HG03066 (cell line): Measurements from ENCODE around the gene CCDC9B.
A peak's percentile ranks its signal among the peaks of the same experiment; 100 is the strongest.

Experiments
- ATAC-seq: cut with Tn5 transposase; IDR thresholded peaks from one replicate; pipeline ENCODE4 v1.9.1; 2021; ENCODE audit warnings: low read depth; ENCODE audit not compliant: unreplicated experiment

Gene CCDC9B

GRCh38 chr15:40365624-40366456 lies 25.1 kb upstream of the CCDC9B start:
- ATAC-seq: no peak

GRCh38 chr15:40365016-40365415 lies 24.3 kb upstream of the CCDC9B start:
- ATAC-seq: no peak

- ATAC-seq: no peak
Observed at GRCh38 chr15:40364251-40364650, 23.5 kb upstream of the CCDC9B start.

- no peak for ATAC-seq
Observed at GRCh38 chr15:40363611-40364010, 22.9 kb upstream of the CCDC9B start.

- no peak for ATAC-seq
Observed at GRCh38 chr15:40361640-40362039, 20.9 kb upstream of the CCDC9B start.

GRCh38 chr15:40360015-40360414 lies 19.3 kb upstream of the CCDC9B start:
- ATAC-seq: no peak

- peak; percentile 6 for ATAC-seq
Observed at GRCh38 chr15:40358471-40359353, 18.0 kb upstream of the CCDC9B start.

GRCh38 chr15:40357723-40358470 lies 17.2 kb upstream of the CCDC9B start, which contains the start of gene DISP2:
Gene DISP2 (plus strand): TSS chr15:40358219. CDS start chr15:40358322, 103 bp downstream.
- ATAC-seq: peak; percentile 69

- no peak for ATAC-seq
Observed at GRCh38 chr15:40357246-40357645, 16.5 kb upstream of the CCDC9B start.

GRCh38 chr15:40355976-40356585 lies 15.3 kb upstream of the CCDC9B start:
- ATAC-seq: no peak

- no peak for ATAC-seq
Observed at GRCh38 chr15:40354408-40355171, 13.9 kb upstream of the CCDC9B start.

GRCh38 chr15:40353697-40354096 lies 13.0 kb upstream of the CCDC9B start:
- ATAC-seq: no peak

GRCh38 chr15:40352281-40352901 lies 11.7 kb upstream of the CCDC9B start:
- no peak for ATAC-seq

GRCh38 chr15:40349163-40349562 lies 8.4 kb upstream of the CCDC9B start:
- no peak for ATAC-seq

- ATAC-seq: no peak
Observed at GRCh38 chr15:40348474-40348870, 7.7 kb upstream of the CCDC9B start.

- no peak for ATAC-seq
Observed at GRCh38 chr15:40347559-40348473, 7.1 kb upstream of the CCDC9B start.

GRCh38 chr15:40346579-40347558 lies 6.1 kb upstream of the CCDC9B start:
- no peak for ATAC-seq
